NT2/D1 (cell line): ENCODE results near the gene LSM11.

Experiments used
- SUZ12 ChIP-seq: IDR thresholded peaks from 2 replicates; pipeline ENCODE4 v1.6.1; 2011; ENCODE audit not compliant: insufficient read length, insufficient read depth; ENCODE audit errors: extremely low read depth
- YY1 ChIP-seq: IDR thresholded peaks from 2 replicates; pipeline ENCODE4 v1.6.1; 2011; ENCODE audit not compliant: insufficient read length, insufficient read depth
- ZNF274 ChIP-seq: IDR thresholded peaks from 2 replicates; pipeline ENCODE4 v1.6.1; 2011; ENCODE audit warnings: mild to moderate bottlenecking, low read depth, low read length

DNA sequence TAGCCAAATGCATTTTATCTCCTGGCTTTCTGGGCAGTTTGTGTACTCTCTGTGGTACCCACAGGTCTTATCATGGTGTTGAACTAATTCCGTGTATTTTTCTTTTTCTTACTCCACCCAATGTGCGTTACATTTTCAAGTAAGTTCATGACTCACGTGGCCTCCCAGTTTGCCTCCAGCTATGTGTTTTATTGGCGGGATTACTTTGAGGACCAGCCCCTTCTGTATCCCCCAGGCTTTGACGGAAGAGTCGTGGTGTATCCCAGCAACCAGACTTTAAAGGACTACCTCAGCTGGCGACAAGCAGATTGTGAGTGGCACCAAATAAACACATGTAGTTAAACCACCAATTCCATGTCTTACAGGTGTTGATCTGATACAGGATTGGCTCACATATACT, 9.1 kb upstream of the LSM11 start:
- no peak for TF ChIP-seq ZNF274
- TF ChIP-seq SUZ12, result no peak
- TF ChIP-seq YY1, result no peak
